HG03139 (cell line): ENCODE measurements around the gene FOXC2.

Experiments
- ATAC-seq: cut with Tn5 transposase; IDR thresholded peaks from one replicate; pipeline ENCODE4 v1.9.1; 2021; ENCODE audit not compliant: unreplicated experiment

Gene FOXC2

GRCh38 chr16:86609115-86609514 lies 42.5 kb downstream of the FOXC2 start:
- no peak for ATAC-seq

GRCh38 chr16:86609661-86610060 lies 43.0 kb downstream of the FOXC2 start:
- no peak for ATAC-seq

- ATAC-seq: no peak
Measured at GRCh38 chr16:86610779-86611524, 44.3 kb downstream of the FOXC2 start.

GRCh38 chr16:86611525-86611855 lies 44.9 kb downstream of the FOXC2 start:
- no peak for ATAC-seq

- ATAC-seq: no peak
Measured at GRCh38 chr16:86611941-86612340, 45.3 kb downstream of the FOXC2 start.

- no peak for ATAC-seq
Measured at GRCh38 chr16:86614699-86615098, 48.1 kb downstream of the FOXC2 start.

- ATAC-seq: no peak
Measured at GRCh38 chr16:86616906-86617305, 50.3 kb downstream of the FOXC2 start.

GRCh38 chr16:86618431-86619238 lies 52.0 kb downstream of the FOXC2 start:
- ATAC-seq: no peak
